HG03066 (cell line): Measurements from ENCODE around the gene CCR6.
"Not testable (repeated sequence)": the region's sequence is repeated elsewhere in the genome, so short reads cannot be mapped to it uniquely, and the experiment has no call there.

ENCODE experiments used
- ATAC-seq: cut with Tn5 transposase; IDR thresholded peaks from one replicate; pipeline ENCODE4 v1.9.1; 2021; ENCODE audit warnings: low read depth; ENCODE audit not compliant: unreplicated experiment

Gene CCR6

DNA sequence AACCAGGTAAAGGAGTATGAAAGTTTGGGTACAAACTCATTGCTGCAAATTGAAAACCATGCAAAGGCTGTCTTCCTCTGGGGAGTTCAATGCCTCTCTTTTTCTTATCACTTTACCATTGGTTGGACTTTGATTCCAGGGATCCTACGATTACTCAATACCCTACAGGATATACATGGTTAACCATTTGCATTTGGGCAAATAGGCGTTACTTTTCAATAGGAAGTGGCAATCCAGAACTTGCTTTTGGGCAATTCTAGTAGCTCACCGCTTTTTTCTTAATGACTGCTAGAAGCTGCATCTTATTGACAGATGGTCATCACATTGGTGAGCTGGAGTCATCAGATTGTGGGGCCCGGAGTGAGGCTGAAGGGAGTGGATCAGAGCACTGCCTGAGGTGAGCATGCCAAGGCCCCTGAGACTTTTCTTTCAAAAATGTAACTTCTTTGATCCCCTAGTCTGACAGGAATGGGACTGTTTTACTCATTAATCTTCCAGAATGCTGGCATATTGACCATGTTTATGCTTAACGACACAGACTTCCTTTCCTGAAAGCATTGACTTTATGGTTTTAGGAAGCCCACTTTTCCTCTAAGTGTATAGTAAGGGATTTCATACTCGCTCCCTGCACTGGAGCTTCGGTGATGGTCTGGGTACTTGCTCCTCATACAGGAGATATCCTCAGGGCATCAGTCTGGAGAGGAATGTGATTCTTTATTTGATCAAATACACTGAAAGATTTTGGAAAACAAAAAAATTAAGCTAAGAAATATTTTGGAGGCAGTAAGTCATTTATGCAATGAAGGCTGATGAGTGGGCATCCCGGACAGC, at the start of gene CCR6:
CCR6 (plus strand) TSS at position 270 of the 831 bp plus-strand sequence. CDS start 13,039 bp downstream, outside the sequence.
- ATAC-seq = peak; percentile 10

DNA sequence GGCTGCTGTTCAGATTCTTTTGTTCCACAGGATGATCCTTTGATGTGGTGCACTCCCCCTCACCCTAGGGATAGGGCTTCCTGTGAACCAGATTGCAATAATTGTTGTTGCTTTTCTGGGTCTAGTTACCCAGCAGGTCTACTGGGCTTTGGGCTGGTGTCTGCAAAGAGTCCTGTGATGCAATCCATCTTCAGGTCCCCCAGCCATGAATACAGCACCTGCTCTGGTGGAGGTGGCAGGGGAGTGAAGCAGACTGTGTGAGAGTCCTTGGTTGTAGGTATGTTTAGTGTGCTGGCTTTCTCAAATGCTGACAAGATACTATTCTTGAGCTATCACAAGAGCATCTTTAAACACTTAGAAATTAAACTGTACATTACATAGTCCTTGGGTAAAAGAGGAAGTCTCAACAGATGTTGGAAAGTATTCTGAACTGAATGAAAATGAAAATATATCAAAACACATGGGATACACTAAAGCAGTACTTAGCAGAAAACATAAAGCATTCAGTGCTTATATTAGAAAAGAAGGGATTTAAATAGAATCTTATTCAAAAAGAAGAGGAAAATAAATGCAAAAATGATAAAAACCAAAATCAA, 49.1 kb upstream of the CCR6 start:
- no peak for ATAC-seq

DNA sequence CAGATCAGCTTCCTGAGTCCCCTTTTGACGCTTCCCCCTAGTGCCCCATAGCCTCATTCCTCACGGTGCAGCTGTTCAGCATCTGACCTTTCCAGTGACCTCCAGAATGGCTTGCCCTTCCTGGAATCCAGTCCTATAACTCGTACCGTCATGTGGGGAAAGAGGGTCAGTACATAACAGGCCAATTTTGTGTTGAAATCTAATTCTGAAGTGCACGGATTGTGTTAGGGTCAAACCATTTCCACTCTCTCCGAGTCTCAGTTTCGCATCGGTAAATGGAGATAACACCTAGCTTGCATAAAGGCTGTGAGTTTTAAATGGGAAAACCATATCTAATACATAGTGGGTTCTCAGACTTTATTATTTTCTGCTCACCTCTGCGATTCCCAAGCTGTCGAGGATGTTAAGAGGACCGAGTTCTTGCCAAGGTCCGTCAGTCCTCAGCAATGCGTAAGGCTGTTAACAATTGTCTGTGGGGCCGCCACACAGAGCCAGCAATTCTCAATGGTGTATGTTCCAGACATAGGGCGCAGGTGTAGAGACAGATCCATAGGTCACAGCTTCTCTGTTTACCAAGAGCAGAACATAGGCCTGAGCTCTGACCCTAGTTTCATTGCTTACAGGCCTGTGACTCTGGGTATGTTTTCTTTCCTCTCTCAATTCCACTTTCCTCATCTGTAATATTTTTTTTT, 45.5 kb upstream of the CCR6 start:
- ATAC-seq = no peak

DNA sequence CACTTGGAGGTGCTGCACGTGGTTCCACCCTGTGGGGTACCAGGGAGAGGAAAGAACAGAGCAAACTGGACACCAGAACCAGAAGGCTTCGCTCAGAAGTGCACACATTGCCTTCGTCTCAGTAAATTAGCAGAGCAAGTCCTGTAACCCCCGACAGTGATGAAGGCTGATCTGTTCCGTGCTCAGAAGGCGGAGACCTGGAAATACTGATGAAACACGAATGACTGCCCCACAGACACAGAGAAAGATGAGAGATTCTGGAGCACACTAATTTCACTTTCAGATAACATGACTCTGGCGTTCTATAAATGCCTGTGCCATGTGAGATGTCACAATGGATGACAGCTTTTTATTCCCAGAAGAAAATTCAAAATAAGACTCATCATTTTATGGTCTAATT, 44.2 kb upstream of the CCR6 start:
- ATAC-seq = no peak

DNA sequence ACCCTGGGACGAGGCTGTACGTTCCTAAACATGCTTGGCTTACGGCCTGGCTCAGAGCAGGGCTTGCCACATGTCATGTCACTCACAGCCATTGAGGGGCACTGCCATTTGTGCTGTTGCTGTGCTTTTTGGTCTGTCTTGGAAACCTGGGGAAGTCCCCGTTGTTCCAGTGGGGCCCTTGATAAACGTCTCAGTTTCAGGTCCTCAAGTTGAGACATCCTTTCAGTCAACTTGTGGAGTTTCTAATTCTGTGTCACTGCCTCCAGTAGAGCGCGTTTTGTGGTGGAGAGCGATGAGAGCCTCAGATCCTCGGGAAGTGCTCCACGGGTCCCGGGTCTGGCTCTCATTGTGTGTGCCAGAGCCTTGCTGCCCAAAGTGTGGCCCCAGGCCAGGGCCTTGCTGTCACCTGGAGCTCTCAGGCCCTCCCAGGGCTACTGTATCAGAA, 43.0 kb upstream of the CCR6 start:
- peak; percentile 99 for ATAC-seq

DNA sequence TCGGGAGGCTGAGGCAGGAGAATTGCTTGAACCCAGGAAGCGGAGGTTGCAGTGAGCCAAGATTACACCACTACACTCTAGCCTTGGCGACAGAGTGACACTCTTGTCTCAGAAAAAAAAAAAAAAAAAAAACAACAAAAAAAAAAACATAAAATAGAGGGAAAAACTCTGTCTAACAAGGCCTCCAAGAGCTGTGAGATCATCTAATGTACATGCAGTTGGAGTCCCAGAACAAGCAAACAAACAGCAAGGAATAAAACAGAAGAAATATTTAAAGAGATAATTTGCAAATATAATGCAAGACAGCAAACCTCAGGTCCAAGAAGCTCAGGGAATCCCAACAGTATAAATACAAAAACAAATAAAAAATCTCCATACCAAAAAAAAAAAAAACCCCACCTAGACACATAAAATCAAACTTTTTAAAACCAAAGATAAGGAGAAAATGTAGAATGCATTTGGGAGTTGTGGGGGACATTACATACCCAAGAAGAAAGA, 35.0 kb upstream of the CCR6 start:
- ATAC-seq = no peak

DNA sequence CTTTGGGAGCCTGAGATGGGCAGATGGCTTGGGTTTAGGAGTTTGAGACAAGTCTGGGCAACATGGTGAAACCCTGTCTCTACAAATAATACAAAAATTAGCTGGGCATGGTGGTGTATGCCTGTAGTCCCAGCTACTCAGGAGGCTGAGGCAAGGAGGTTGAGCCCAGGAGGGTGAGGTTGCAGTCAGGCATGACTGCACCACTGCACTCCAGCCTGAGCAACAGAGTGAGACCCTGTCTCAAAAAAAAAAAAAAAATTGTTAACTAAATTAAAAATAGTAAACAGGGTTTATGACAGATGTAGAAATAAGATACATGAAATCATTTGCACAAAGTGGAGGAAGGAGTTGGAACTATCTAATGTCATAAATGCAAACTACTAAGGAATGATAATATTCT, 34.2 kb upstream of the CCR6 start:
- ATAC-seq = not testable (repeated sequence)

DNA sequence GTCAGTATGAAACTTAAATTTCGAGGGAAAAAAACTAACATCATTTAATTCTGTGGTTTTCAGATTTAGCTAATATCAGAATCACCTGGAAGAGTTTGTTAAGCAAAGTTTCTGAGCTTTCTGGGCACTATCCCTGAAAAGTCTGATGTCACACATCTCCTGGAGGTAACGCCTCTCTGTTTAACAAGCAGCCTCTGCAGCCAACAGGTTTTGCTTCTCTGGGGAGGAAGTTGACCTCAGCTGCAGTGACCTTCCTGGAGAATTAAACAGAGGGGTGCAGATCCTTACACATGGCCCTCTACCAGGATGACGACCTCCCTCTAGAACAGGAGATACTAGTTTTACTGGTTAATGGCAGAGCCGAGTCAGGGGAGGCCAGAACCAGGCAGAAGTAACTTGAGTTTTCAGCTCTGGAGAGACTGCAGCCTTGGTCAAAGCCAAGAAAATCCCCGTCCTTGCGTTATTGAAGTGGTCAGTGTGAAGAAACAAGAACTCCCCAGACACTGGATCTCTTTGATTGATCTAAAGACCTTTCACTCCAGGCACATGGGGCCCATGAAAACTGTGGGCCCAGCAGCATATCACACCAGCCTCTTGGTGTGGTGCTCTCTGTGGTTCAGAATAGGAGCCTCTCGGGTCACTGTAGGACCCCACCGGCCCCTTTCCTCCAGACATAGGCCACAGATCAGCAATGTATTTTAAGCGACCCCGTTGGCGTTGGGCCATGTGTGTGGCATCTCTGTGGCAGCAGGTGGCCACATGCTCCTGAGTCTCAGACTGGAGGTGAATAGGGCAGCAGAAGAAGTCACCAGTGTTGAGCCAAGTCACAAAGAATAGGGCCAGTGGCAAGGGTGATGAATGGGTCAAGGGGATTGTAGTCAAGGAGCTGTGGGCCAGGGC, 33.4 kb upstream of the CCR6 start:
- ATAC-seq = no peak

DNA sequence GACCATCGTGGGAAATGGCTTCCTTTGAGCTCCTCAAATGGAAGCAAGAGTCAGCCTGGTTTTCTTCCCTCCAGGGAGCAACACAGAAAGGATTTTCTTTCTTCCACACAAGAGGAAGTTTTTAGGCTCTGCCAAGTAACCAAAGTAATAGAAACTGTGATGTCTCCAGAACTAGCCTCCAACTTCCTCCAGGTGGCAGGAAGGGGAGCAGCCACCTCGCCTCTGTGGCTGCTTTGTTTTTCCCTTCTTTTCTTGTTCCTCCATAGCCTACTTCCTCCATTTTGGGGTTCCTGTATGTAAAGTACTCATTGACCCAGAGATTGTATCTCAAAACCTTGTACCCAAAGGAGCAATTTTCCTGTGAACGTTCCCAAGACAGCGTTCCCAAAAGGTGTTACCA, 32.7 kb upstream of the CCR6 start:
- no peak for ATAC-seq

DNA sequence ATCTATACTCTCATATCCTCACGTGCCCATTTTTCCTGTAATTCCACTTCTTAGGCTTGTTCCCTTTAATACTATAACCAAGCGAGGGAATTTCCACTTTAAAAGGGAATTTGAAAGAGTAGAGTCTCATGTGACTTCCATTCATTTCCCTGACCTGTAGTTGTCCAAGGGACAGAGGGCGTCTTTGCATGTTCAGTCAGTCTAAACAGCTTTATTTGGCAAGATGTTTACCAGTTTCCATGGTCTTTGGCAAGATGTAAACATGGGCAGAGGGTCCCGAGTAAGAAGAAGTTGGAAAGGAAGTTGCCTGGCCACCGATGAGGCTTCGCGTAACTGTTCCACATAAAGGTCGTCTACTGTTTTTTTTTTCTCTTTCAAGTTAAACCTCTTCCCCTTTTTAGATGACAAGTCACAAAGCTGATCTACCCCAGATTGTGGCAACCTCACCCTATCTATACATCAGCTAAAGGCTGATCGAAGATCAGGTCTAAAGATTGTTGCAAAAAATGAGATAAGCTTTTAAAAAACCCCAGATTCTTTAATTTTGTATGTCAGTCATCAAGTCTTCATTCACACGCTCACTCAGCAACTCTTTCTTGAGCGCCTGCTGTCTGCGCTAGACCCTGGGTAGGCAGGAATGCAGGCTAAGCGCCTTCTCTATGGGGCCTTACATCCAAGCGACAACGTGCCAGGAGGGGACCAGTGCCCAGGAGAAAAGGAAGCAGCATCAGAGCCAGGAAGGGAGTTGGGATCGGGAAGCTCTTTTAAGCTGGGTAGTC, 31.7 kb upstream of the CCR6 start:
- ATAC-seq = no peak

DNA sequence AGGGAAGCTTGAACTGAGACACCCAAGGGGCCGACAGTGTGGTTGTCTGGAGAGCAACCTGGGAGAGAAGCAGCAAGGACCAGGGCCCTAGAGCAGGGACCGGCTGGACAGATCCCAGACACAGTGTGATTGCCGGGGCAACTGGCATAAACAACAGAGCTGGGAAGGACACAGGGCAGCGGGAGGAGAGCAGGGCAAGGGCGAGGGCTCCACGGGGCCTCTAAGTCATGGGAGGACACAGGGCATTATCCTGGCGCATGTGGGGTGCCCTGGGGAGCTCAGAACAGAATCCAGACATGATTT, 31.1 kb upstream of the CCR6 start:
- ATAC-seq = no peak

DNA sequence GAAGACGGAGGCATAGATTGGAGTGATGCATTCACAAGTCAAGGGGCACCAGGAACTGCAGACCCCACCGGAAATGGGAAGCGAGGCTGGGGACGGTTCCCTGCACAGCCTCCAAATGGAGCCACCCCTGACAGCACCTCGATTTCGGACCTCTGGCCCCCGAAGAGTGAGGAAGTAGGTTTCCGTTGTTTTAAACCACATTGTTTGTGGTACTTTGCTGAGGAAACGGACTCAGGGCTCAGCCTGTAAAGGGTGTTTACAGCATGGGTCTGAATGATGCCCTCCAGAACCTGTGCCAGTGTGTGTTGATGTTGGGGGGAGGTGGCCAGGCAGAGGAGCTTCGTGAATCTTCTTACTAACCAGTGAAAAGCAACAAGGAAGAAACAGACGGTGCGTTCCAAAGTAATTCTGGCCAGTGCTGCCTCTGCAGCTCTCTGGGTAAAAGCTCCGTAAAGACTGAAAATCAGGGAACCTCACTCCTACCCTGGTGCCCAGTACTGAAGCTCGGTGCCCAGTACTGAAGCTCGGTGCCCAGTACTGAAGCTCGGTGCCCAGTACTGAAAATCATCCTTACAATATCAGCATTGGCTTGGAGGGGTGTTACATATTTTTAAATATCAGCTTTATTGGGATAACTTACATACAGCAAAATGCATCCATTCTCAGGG, 30.1 kb upstream of the CCR6 start:
- peak; percentile 22 for ATAC-seq

DNA sequence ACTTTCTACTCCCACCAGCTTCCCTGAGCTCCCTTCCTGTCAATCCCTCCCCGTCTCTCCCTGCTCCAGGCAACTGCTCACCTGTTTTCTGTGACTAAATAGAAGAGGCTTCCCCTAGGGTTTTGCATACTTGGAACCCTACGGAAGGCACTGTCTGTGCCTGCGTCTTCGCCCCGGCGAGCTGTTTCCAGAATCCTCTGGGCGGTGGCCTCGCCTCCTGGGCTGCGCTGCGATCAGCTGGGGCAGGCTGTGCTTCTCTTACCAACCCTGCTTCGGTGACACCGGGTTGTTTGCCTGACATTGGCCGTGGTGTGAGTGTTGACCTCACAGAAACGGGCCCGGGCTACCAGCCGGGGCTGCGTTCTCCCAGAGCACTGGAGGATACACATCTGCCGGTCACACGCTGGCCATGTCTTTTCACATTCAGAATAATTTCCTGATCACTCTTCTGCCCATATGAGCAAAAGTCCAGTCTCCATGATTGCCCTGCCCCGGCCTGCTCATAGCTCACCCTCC, 29.4 kb upstream of the CCR6 start:
- ATAC-seq = no peak

DNA sequence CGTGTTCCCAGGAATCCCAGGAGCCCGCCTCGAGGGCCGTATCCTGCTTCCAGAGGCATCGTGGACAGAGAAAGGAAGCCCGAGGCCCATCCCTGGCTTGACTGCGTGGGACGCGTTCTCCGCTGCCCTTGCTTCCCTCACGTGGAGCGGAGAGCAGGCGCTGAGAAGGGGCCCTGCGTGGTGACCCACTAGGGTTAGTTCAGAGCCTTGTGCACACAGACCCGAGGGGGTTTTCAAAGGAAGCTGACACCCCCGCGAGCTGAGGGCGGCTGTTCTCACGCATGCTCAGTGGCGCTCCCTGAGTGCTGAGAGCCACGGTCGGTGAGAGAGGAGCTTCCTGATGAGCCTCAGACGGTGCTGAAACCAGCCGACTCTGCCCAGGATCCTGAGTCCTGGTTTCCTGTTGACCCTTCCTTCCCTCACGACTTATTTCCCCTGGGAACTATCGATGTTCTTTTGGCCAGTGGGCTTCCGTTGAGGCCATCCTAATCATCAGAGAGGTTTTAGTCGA, 28.9 kb upstream of the CCR6 start:
- peak; percentile 41 for ATAC-seq

DNA sequence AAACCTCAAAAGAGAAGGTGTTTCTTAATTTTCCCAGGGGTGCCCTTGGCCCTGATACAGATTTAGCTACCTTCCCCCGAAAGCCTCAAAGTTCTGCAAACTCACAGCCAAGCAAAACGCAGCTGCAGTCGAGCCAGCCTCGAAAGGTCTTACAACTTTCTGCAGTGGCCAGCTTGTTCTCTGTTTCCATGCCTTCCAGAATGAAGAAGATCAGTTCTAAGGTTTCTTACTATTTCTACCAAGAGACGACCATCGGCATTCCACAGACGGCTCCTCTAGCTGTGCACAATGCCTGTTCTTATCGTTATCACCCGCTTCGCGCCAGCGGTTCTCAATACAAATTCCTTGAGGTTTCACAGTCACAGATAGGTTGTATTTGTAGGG, 28.5 kb upstream of the CCR6 start:
- ATAC-seq = peak; percentile 20

DNA sequence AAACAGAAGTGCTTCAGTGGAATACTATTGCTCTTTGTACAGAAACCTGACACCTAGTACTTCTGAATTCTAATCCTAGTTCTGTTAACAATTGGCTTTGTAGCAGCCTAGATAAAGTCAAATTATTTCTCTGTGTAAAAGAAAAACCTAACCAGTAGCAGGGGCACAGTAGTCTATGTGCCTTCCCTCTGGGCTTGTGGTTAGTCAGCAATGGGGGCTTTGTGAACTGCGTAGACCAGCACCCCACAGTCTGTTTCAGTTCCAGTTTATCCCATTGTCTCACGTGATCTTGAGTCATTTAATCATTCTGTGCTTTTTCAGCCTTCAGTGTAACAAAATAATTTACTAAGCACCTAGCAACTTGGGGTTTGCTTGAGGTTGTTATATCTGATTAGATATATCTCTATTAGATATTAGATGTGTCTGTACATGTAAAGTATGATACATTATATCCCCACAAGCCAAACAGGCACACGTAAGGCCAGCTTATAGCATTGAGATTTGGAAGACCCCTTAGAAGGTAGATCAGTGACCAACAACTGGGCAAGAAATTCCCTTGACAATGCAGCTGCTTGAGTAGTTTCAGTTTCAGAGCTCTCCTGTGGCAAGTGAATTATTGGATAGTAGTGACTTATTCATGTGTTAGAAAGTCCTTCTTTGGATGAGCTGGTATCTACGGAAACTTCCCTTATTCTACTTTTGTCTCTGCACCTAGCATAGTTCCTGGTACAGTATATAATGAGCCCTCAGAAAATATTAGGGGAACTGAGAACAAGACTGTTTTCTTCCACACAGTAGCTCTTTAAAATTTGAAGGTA, 27.9 kb upstream of the CCR6 start:
- peak; percentile 39 for ATAC-seq

DNA sequence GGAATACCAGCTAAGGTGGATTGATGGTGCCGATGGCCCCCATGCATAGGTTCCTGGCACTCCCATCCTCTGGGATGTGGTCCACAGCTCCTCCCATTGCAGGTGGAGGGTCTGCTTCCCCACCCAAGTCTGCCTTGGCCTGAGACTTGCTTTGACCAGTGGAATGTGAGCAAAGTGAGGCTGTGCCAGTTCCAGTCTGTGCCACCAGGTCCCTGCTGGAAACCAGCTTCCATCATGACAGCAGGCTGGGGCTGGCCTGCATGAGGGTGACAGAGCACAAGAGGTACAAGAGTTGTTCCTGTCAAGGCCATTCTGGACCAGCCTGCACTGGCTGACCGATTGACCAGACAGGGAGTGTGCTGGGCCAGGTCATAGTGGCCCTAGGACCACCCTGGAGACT, 27.0 kb upstream of the CCR6 start:
- ATAC-seq = no peak

DNA sequence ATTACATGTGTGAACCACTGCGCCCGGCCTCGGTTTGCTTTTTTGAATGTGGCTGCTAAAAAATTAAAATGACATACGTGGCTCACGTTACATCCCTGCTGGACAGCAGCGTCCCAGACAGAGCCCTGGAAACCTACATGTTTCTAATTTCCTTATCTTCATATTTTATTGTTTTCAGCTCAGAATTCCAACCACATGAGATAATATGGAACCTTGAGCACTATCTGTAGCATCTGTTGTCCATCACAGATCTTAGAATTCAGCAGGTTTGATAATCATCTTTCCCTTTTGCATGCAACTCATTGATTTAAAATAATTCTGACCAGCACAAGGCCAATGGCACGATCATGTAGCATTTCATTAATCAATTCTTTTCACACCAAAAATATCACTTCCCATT, 25.9 kb upstream of the CCR6 start:
- ATAC-seq = no peak
